OCI-LY7 (cell line): ENCODE results near the gene SAFB2.
"Not testable (repeated sequence)": the region's sequence is repeated elsewhere in the genome, so short reads cannot be mapped to it uniquely, and the experiment has no call there.

ENCODE experiments used
- EZH2phosphoT487 ChIP-seq: fragments of 200-600 bp; sonication (generic); IDR thresholded peaks from 2 replicates; pipeline ENCODE4 v1.6.1; 2018; ENCODE audit warnings: low read depth, borderline replicate concordance, mild to moderate bottlenecking, mixed run types, antibody characterized with exemption, low read length, moderate library complexity, mixed read lengths
- TF ChIP-seq, protein P1 (sequence below): fragments of 200-600 bp; sonication (generic); conservative IDR thresholded peaks from 2 replicates; pipeline ENCODE4 v1.5.1; 2014; ENCODE audit warnings: mild to moderate bottlenecking, antibody characterized with exemption, low read length, moderate library complexity, mixed read lengths

DNA sequence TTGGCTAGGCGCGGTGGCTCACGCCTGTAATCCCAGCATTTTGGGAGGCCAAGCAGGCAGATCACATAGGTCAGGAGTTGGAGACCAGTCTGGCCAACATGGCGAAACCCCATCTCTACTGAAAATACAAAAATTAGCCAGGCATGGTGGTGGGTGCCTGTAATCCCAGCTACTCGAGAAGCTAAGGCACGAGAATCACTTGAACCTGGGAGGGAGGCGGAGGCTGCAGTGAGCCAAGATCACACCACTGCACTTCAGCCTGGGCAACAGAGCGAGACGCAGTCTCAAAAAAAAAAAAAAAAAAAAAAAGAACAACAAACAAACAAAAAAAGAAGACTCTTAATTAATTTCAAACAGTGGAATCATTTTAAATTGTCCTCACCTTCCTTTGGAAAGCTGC, 13.8 kb downstream of the SAFB2 start:
- TF ChIP-seq, protein P1, sequence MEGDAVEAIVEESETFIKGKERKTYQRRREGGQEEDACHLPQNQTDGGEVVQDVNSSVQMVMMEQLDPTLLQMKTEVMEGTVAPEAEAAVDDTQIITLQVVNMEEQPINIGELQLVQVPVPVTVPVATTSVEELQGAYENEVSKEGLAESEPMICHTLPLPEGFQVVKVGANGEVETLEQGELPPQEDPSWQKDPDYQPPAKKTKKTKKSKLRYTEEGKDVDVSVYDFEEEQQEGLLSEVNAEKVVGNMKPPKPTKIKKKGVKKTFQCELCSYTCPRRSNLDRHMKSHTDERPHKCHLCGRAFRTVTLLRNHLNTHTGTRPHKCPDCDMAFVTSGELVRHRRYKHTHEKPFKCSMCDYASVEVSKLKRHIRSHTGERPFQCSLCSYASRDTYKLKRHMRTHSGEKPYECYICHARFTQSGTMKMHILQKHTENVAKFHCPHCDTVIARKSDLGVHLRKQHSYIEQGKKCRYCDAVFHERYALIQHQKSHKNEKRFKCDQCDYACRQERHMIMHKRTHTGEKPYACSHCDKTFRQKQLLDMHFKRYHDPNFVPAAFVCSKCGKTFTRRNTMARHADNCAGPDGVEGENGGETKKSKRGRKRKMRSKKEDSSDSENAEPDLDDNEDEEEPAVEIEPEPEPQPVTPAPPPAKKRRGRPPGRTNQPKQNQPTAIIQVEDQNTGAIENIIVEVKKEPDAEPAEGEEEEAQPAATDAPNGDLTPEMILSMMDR, result not testable (repeated sequence)
- not testable (repeated sequence) for TF ChIP-seq EZH2phosphoT487
